ENCODE results near the gene NAIF1. TPM values are rescaled to one million over a fixed set of nuclear protein-coding genes. Genes with fewer than 3 reads are reported as not detected.

NAIF1 gene
- polyA plus RNA-seq, 3 donors = 4.6 to 6.5 (median 5.6) TPM

- H3K27ac ChIP-seq (ENCODE audit: low read depth in 1 of 2, low read length in 2 of 2) = no peak overlapping the region
- Mint-ChIP-seq H3K4me3 (no peak overlapping the region), H3K27ac (peak overlapping the region in 4 of 7 donors; percentile 25 to 65 (median 53)), H3K9me3 (no peaks in the 10 kb centered on the region), H3K36me3 (peaks cover 63 to 82% of the 10 kb centered on the region in 2 donors), H3K4me1 (peaks cover 22% of the 10 kb centered on the region), H3K27me3 (ENCODE audit: low read depth in 3 of 3) (peaks cover 0 to 2% (median 0%) of the 10 kb centered on the region in 3 donors)
- H3K79me2 ChIP-seq (ENCODE audit: insufficient read depth, low read length) = peaks cover 28% of the 10 kb centered on the region
- H3K27me3 ChIP-seq (ENCODE audit: control insufficient read depth in 2 of 2, insufficient read depth in 2 of 2, low read length in 2 of 2) = no peaks in the 10 kb centered on the region
- peaks cover 21 to 22% of the 10 kb centered on the region in 2 donors for H3K4me1 ChIP-seq (ENCODE audit: control insufficient read depth in 1 of 2, insufficient read depth in 2 of 2, low read length in 2 of 2)
- WGBS (ENCODE audit: insufficient coverage) = 87% methylated on average over 22 of the region's 23 CpGs
- TF ChIP-seq CTCF (IDR thresholded peaks at IDR 0.05) = no peak
- H3K9ac ChIP-seq (ENCODE audit: insufficient read depth, low read length, poor library complexity, severe bottlenecking) = no peak overlapping the region
- H2AFZ ChIP-seq (ENCODE audit: insufficient read depth, low read depth, low read length, poor library complexity, severe bottlenecking) = no peak overlapping the region
- no peak overlapping the region for H3K4me2 ChIP-seq (replicated peaks; ENCODE audit: extremely low read depth, low read length, poor library complexity, severe bottlenecking)
- intact Hi-C loops (cut with micrococcal nuclease) = no loop called here
- H3K36me3 ChIP-seq (replicated peaks in 1 of 2; ENCODE audit: control insufficient read depth in 1 of 2, insufficient read depth in 2 of 2, low read length in 2 of 2) = peaks cover 68 to 74% of the 10 kb centered on the region in 2 donors
- peak in 1 of 3 donors; percentile 7 for DNase-seq
- H3K9me3 ChIP-seq (replicated peaks in 1 of 2; ENCODE audit: control insufficient read depth in 1 of 2, insufficient read depth in 1 of 2, low read length in 2 of 2) = no peaks in the 10 kb centered on the region
- no peak overlapping the region for H3K4me3 ChIP-seq (replicated peaks in 1 of 3; ENCODE audit: low read depth in 2 of 3, low read length in 3 of 3)
- H4K20me1 ChIP-seq (ENCODE audit: insufficient read depth, low read length) = peaks cover 84% of the 10 kb centered on the region
These were observed 35.9 kb upstream of the NAIF1 start for GRCh38 chr9:128102861-128103588.

- Histone ChIP-seq H3K79me2 (ENCODE audit: insufficient read depth, low read length) (peaks cover 36% of the 10 kb centered on the region), H3K4me2 (replicated peaks; ENCODE audit: extremely low read depth, low read length, poor library complexity, severe bottlenecking) (no peak overlapping the region), H3K27me3 (ENCODE audit: control insufficient read depth in 2 of 2, insufficient read depth in 2 of 2, low read length in 2 of 2) (no peaks in the 10 kb centered on the region), H3K36me3 (replicated peaks in 1 of 2; ENCODE audit: control insufficient read depth in 1 of 2, insufficient read depth in 2 of 2, low read length in 2 of 2) (peaks cover 60 to 66% of the 10 kb centered on the region in 2 donors), H3K4me3 (replicated peaks in 1 of 3; ENCODE audit: low read depth in 2 of 3, low read length in 3 of 3) (no peak overlapping the region), H3K4me1 (ENCODE audit: control insufficient read depth in 1 of 2, insufficient read depth in 2 of 2, low read length in 2 of 2) (peaks cover 29 to 31% of the 10 kb centered on the region in 2 donors), H3K9me3 (replicated peaks in 1 of 2; ENCODE audit: control insufficient read depth in 1 of 2, insufficient read depth in 1 of 2, low read length in 2 of 2) (no peaks in the 10 kb centered on the region), H2AFZ (ENCODE audit: insufficient read depth, low read depth, low read length, poor library complexity, severe bottlenecking) (no peak overlapping the region), H3K9ac (ENCODE audit: insufficient read depth, low read length, poor library complexity, severe bottlenecking) (no peak overlapping the region), H4K20me1 (ENCODE audit: insufficient read depth, low read length) (peaks cover 81% of the 10 kb centered on the region), H3K27ac (ENCODE audit: low read depth in 1 of 2, low read length in 2 of 2) (no peak overlapping the region)
- WGBS (ENCODE audit: insufficient coverage) = 96% methylated on average over 8 of the region's 13 CpGs
- no peak for DNase-seq
- Mint-ChIP-seq H3K4me1 (peaks cover 30% of the 10 kb centered on the region), H3K4me3 (no peak overlapping the region), H3K36me3 (peaks cover 55 to 75% of the 10 kb centered on the region in 2 donors), H3K27ac (peak overlapping the region in 3 of 7 donors; percentile 28 to 65 (median 31)), H3K27me3 (ENCODE audit: low read depth in 3 of 3) (no peaks in the 10 kb centered on the region), H3K9me3 (no peaks in the 10 kb centered on the region)
- TF ChIP-seq CTCF (IDR thresholded peaks at IDR 0.05) = no peak
- intact Hi-C loops (cut with micrococcal nuclease) = no loop called here
These were observed 35.1 kb upstream of the NAIF1 start for GRCh38 chr9:128102196-128102595.

All from CD14-positive monocyte (primary cell).